HTR-8/SVneo (cell line): ENCODE results near the gene RBL1.
A peak's percentile ranks its signal among the peaks of the same experiment; 100 is the strongest.
"Not testable (repeated sequence)": the region's sequence is repeated elsewhere in the genome, so short reads cannot be mapped to it uniquely, and the experiment has no call there.

Experiments used
- DNase-seq: peaks from one replicate; pipeline ENCODE4 v3.0.0; 2011; ENCODE audit warnings: low spot score, mixed read lengths; ENCODE audit not compliant: insufficient read length
- FAIRE-seq: peaks from 2 replicates; lab custom pipeline; 2011; peaks lifted over from hg19 to GRCh38; lab: Jason Lieb, UNC

Gene RBL1

DNA sequence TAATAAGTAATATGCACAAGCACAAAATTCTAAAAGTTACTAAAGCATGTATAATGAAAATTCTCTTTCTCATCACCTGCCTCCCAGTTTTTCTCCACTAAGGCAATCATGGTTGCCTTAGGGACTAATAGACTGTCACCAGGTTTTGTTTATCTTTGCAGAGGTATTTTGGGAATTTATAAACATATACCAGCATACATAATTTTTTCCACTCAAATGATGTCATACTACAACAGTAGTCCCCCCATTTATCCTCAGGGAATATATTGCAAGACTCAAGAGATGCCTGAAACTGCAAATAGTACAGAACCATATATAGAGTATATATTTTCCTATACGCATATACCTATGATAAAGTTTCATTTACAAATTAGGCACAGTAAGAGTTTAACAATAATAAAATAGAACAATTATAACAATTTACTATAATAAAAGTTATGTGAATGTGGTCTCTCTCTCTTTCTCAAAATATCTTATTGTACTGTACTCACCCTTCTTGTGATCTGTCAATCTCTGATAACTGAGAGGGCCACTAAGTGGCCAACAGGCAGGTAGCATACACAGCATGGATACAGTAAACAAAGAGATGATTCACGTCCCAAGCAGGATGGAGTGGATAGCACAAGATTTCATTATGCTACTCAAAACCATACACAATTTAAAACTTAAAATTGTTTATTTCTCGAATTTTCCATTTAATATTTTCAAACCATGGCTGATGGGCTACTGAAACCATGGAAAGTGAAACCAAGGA, 19.7 kb downstream of the RBL1 start:
- FAIRE-seq (no peak), DNase-seq (no peak)

DNA sequence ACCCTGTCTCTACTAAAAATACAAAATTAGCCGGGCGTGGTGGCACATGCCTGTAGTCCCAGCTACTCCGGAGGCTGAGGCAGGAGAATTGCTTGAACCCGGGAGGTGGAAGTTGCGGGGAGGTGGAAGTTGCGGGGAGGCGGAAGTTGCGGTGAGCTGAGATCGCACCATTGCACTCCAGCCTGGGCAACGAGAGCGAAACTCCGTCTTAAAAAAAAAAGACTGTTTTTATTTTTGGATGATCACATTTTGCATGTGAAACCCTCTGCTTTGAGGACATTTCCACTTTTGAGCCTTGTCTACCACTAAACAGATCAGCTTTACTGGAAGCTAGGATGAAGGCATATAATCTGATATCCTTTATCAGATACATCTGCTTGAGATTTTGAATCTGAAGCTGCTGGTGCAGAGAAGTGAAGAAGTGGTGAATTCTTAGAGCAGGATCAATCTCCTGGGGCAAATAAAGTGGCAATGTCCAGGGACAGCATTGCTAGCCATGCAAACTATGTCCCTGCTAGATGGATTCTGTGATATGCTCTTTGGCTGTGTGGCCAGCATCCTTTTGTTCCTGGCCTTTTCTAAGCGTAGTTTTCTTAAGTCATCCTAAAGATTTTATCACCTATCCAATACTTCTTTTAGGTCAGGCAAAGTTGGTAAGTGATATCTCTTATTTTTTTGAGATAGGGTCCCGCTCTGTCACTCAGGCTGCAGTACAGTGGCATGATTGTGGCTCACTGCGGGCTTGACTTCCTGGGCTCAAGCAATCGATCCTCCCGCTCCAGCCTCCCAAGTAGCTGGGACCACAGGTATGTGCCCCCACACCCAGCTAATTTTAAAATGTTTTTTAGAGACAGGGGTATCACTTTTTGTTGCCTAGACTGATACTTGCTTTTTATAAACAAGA, 23.3 kb downstream of the RBL1 start:
- FAIRE-seq: no peak

DNA sequence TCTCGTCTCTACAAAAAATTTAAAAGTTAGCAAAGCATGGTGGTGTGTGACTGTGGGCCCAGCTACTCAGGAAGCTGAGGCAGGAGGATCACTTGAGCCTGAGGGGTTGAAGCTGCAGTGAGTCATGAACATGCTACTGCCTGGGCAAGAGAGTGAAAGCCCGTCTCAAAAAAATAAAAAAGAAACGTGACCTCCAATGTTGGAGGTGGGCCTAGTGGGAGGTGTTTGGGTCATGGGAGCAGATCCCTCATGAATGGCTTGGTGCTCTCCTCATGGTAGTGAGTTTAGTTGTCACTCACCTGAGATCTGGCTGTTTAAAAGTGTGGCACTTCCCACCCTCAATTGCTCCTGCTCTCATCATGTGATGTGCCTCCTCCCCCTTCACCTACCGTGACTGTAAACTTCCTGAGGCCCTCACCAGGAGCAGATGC, 24.3 kb downstream of the RBL1 start:
- DNase-seq (no peak), FAIRE-seq (peak; percentile 69)

More for the DNA sequence above, 23.3 kb downstream of the RBL1 start:
- DNase-seq: no peak

DNA sequence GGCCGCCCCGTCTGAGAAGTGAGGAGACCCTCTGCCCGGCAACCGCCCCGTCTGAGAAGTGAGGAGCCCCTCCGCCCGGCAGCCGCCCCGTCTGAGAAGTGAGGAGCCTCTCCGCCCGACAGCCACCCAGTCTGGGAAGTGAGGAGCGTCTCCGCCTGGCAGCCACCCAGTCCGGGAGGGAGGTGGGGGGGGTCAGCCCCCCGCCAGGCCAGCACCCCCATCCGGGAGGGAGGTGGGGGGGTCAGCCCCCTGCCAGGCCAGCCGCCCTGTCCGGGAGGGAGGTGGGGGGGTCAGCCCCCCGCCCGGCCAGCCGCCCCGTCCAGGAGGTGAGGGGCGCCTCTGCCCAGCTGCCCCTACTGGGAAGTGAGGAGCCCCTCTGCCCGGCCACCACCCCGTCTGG, 26.2 kb downstream of the RBL1 start:
- not testable (repeated sequence) for DNase-seq, FAIRE-seq

DNA sequence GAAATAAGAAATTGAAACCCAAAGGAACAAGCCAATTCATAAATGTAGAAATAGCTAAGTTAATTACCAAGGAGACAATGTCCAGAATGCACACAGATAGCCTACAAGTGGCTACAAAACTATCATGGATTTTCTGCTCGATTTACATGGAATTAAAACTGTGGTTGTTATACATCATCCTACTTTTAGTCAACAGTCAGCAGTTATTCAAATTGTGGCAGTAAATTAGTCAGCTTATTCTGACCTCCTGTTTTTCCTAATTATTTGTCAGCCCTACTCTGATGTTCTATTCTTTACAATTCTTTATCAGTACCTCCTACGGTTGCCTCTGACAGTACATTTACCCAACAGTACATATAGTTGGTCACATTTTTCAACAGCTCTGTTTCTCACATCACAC, 29.6 kb downstream of the RBL1 start:
- FAIRE-seq: peak; percentile 28

DNA sequence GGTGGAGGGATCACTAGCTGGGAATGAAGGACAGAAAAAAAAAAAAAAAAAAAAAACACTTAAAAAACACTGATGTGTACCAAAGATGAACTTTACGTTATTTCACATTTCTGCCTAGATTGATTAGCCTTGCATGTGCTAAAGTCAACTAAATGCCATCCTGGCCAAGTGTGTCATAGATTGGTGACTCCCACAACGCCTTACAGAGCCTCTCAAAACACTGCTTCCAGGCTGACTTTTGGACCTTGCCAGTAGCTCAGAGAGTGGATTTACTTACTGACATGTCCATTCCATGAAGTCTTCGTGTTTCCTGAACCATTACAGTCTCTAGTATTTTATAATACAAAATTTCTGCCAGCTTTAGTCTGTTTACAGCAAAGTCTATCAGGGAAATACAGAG, 40.5 kb downstream of the RBL1 start:
- DNase-seq (no peak), FAIRE-seq (no peak)

More for the DNA sequence above, 29.6 kb downstream of the RBL1 start:
- DNase-seq: no peak

DNA sequence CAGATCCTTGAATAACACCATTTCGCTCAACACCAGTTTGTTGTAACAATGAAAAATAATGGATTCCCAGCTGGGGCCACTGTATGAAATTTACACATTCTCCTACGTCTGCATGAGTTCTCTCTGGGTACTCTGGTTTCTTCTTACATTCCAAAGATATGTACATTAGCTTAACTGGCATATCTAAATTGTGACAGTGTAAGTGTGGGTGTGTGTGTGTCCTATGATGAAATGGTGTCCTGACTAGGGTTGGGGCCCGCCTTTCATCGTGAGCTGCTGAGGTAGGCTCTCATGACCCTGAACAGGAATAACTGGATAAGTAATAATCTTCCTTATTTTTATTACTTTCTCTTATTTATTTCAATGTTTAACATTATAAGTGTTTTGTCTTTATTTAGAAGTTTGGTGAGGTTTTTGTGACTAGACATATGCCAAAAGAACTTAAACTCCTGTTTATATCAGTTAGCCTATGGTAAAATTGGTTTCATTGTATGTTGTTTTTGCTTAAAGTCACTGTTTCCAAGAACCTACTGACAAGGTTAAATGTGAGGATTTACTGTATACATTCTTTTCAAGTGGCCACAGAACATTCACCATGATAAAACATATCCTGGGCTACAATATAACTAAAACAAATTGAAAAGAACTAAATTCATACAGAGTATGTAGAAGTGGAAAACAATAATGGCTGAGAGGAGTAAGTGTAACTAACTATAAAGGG, 42.4 kb downstream of the RBL1 start:
- peak; percentile 20 for FAIRE-seq
- DNase-seq: no peak

DNA sequence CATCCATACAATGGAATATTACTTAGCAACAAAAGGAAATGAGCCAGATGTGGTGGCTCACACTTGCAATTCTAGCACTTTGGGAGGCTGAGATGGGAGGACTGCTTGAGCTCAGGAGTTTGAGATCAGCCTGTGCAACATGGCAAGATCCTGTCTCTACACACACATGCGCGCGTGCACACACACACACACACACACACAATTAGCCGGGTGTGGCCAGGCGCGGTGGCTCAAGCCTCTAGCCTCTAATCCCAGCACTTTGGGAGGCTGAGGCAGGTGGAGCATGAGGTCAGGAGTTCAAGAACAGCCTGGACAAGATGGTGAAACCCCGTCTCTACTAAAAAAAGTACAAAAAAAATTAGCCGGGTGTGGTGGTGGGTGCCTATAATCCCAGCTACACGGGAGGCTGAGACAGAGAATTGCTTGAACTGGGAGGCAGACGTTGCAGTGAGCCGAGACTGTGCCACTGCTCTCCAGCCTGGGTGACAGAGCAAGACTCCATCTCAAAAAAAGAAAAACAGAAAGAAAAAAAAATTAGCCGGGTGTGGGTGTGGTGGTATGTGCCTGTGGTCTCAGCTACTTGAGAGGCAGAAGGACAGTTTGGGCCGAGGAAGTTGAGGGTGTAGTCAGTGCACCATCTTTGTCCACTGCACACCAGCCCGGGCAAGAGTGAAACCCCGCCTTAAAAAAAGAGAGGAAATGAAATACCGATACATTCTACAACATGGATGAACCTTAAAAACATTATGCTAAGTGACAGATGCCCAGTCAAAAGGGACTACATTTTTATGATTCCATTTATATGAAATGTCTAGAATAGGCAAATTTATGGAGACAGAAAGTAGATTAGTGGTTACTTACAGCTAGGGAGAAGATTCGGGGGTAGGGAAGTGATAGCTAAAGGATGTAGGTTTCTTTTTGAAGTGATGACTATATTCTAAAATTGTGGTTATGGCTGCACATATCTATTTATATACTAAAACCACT, 52.5 kb downstream of the RBL1 start:
- peak; percentile 66 for FAIRE-seq
- no peak for DNase-seq

DNA sequence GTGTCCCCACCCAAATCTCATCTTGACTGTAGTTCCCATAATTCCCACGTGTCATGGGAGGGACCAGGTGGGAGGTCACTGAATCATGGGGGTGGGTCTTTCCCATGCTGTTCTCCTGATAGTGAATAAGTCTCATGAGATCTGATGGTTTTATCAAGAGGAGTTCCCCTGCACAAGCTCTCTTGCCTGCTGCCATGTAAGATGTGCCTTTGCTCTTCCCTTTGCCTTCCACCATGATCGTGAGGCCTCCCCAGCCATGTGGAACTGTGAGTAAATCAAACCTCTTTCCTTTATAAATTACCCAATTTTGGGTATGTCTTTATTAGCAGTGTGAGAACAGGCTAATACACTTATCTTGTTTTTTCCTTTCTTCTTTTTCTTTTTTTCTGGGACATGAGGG, 56.4 kb downstream of the RBL1 start:
- not testable (repeated sequence) for FAIRE-seq, DNase-seq

DNA sequence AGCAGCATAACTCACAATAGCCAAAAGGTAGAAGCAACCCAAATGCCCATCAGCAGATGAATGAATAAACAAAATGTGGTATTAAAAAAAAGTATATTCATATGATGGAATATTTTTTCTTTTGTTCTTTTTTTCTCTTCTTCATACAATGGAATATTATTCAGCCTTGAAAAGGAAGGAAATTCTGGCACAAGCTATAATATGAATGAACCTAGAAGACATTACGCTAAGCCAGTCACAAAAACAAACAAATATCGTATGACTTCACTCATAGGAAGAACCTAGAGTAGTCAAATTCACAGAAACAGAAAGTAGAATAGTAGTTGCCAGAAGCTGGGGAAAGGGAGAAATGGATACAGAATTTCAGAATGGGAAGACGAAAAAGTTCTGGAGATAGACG, 63.7 kb downstream of the RBL1 start:
- FAIRE-seq (peak; percentile 54), DNase-seq (no peak)

DNA sequence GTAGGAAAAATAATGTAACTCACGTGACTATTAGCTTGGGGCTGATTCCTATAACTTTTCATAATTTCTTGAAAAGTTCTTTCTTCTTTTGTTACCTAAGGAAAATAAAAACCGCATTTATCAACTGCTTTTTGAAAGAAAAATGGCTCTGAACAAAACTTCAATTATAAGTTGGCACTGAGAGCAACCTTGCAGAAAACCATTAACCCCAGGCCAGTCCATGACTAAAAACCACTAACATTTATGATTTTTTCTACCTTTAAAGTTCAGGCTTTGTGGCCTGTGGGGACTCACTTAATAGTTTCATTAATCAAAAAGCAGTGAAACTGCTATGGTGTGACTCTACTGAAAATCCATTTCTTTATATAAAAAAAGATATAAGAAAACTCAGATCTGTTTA, 75.2 kb downstream of the RBL1 start:
- no peak for DNase-seq
- FAIRE-seq: no peak

DNA sequence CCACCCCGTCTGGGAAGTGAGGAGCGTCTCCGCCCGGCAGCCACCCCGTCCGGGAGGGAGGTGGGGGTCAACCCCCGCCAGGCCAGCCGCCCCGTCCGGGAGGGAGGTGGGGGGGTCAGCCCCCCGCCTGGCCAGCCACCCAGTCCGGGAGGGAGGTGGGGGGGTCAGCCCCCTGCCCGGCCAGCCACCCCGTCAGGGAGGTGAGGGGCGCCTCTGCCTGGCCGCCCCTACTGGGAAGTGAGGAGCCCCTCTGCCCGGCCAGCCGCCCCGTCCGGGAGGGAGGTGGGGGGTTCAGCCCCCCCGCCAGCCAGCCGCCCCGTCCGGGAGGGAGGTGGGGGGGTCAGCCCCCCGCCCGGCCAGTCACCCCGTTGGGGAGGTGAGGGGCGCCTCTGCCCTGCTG, 83.2 kb downstream of the RBL1 start:
- FAIRE-seq, DNase-seq: not testable (repeated sequence)

DNA sequence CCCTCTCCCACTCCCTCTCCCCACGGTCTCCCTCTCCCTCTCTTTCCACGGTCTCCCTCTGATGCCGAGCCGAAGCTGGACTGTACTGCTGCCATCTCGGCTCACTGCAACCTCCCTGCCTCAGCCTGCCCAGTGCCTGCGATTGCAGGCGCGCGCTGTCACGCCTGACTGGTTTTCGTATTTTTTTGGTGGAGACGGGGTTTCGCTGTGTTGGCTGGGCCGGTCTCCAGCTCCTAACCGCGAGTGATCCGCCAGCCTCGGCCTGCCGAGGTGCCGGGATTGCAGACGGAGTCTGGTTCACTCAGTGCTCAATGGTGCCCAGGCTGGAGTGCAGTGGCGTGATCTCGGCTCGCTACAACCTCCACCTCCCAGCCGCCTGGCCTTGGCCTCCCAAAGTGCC, 83.9 kb downstream of the RBL1 start:
- not testable (repeated sequence) for FAIRE-seq

DNA sequence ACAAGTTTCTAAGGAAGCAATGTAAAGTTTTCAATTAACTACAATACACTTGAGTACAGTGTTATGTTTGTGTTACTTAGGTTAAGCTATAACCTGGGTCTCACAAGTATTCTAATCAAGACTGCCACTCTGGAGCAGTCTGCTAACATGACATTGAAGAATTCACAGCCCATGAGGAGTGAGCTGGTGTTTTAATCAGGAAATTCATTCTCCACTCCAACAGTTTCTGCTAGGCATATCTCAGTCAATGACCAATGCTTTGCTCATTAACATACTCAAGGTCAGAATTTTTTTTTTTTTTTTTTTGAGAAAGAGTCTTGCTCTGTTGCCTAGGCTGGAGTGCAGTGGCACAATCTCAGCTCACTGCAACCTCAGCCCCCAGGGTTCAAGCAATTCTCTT, 84.7 kb downstream of the RBL1 start:
- no peak for FAIRE-seq
- no peak for DNase-seq

More for the DNA sequence above, 83.9 kb downstream of the RBL1 start:
- not testable (repeated sequence) for DNase-seq

DNA sequence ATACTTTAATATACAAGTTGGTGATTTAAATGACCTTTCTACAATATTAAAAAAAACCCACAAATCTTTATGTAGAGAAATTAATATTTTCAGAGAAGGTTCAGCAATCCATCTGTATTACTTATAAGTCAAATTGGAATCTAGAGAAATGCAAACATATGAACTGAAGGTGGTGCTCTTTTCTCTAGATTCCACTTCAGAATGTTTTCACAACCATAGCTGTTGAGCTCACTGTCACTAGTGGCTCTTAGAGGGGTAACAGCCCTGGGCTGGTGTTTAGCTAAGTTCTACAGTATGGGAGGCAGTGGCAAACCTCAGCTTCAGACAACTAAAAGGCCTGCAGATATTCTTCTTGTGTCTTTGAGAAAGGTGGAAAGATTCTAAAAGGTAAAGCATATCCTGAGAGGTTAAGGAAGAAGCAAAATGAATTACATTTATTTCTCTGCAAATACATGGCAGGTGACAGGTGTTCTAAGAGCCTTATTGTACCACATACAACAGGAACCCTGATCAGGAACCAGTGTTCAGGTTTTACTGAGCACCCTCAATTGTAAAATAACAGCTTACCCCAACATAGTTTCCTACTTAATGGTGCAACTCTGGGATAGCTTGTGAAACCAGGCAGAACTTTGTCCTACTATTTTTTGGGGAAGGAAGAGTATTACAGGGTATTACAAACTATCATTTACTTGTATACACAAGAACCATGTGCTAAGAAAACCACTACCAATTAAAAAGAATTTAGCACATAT, 87.7 kb downstream of the RBL1 start:
- peak; percentile 42 for DNase-seq
- no peak for FAIRE-seq

DNA sequence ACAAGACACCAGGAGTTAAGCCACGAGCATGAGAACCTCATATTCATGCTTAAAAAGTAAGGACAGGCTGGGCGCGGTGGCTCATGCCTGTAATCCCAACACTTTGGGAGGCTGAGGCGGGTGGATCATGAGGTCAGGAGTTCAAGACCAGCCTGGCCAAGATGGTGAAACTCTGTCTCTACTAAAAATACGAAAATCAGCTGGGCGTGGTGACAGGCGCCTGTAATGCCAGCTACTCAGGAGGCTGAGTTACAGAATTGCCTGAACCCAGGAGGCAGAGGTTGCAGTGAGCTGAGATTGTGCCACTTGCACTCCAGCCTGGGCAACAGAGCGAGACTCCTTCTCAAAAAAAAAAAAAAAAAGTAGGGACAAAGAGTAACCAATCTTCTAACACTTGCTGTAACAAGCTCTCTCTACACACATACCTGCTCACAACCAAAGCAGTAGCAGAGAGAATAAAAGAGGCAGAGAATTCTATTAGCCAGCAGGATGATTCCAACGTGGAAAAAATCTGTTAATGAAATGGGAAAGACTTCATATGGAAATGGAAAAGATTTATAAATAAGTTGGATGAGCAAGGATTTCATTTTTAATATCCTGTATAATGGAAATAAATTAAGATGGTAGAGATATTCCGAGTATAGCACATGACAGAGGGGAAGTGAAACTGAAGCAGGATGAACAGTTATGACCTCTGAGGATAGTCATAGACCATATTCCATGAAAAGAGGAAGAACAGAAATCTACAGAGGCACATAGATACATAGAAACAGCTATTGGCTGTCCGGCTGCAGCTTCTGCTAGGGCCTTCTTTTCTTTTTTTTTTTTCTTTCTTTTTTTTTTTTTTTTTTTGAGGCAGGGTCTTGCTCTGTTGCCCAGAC, 90.5 kb downstream of the RBL1 start:
- not testable (repeated sequence) for FAIRE-seq, DNase-seq

DNA sequence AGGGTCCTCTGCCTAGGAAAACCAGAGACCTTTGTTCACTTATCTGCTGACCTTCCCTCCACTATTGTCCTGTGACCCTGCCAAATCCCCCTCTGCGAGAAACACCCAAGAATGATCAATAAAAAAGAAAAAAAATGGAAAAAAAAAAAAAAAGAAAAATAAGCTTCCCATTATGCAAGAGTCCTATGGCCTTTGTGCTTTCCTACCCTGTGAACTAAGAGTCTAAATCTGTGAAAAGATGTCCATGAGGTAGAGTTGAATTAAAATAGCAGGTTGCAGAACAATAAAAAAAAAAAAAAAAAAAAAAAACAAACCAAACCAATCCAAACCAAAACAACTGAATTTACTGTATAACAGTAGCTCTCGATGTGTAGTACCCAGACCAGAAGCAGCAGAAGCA, 94.2 kb downstream of the RBL1 start:
- DNase-seq, FAIRE-seq: not testable (repeated sequence)

DNA sequence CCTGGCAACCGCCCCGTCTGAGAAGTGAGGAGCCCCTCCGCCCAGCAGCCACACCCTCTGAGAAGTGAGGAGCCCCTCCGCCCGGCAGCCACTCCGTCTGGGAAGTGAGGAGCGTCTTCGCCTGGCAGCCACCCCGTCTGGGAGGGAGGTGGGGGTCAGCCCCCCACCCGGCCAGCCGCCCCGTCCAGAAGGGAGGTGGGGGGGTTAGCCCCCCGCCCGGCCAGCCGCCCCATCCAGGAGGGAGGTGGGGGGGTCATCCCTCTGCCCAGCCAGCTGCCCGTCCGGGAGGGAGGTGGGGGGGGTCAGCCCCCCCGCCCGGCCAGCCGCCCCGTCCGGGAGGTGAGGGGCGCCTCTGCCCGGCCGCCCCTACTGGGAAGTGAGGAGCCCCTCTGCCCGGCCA, 95.6 kb downstream of the RBL1 start:
- FAIRE-seq, DNase-seq: not testable (repeated sequence)
